ENCODE results near the gene APOBEC4. TPM values are rescaled to one million over a fixed set of nuclear protein-coding genes. Genes with fewer than 3 reads are reported as not detected.
"Not testable (repeated sequence)": the region's sequence is repeated elsewhere in the genome, so short reads cannot be mapped to it uniquely, and the experiment has no call there.

The APOBEC4 gene
- total and polyA plus RNA-seq, 3 donors from 2014 or later: 4.9 to 23.7 (median 5.0) TPM

- H3K27ac ChIP-seq: no peak overlapping the region
- H3K36me3 ChIP-seq (ENCODE audit: low read depth, missing control alignments): no peaks in the 10 kb centered on the region
- intact Hi-C loops (cut with DNase I; ENCODE audit: low total_unique reads): no loop called here
- no peaks in the 10 kb centered on the region for H3K9me3 ChIP-seq
- peak; percentile 75 for DNase-seq
- 54 to 61% methylated on average over 10 of the region's 10 CpGs for WGBS, 2 donors
- H3K4me3 ChIP-seq: no peak overlapping the region
- TF ChIP-seq POLR2A (IDR thresholded peaks at IDR 0.05) (no peak), CTCF (IDR thresholded peaks at IDR 0.05) (peak in 2 of 3 experiments; percentile 40 to 52)
- peaks cover 16% of the 10 kb centered on the region for H3K4me1 ChIP-seq
- no peaks in the 10 kb centered on the region for H3K27me3 ChIP-seq
These were observed 30.0 kb downstream of the APOBEC4 start for GRCh38 chr1:183622884-183623785.

GRCh38 chr1:183622013-183622412 lies 31.1 kb downstream of the APOBEC4 start:
- Histone ChIP-seq H3K4me1 (peaks cover 16% of the 10 kb centered on the region), H3K4me3 (no peak overlapping the region), H3K27me3 (no peaks in the 10 kb centered on the region), H3K36me3 (ENCODE audit: low read depth, missing control alignments) (no peaks in the 10 kb centered on the region), H3K27ac (no peak overlapping the region), H3K9me3 (no peaks in the 10 kb centered on the region)
- intact Hi-C loops (cut with DNase I; ENCODE audit: low total_unique reads): no loop called here
- DNase-seq: no peak
- 71 to 73% methylated on average over 1 of the region's 1 CpG for WGBS, 2 donors
- TF ChIP-seq POLR2A (IDR thresholded peaks at IDR 0.05) (no peak), CTCF (IDR thresholded peaks at IDR 0.05) (no peak)

GRCh38 chr1:183620311-183620710 lies 32.8 kb downstream of the APOBEC4 start:
- no peaks in the 10 kb centered on the region for H3K27me3 ChIP-seq
- no peaks in the 10 kb centered on the region for H3K36me3 ChIP-seq (ENCODE audit: low read depth, missing control alignments)
- no peak for TF ChIP-seq POLR2A (IDR thresholded peaks at IDR 0.05)
- TF ChIP-seq CTCF (IDR thresholded peaks at IDR 0.05): no peak
- H3K9me3 ChIP-seq: no peaks in the 10 kb centered on the region
- peaks cover 3% of the 10 kb centered on the region for H3K4me1 ChIP-seq
- DNase-seq: no peak
- no peak overlapping the region for H3K27ac ChIP-seq
- intact Hi-C loops (cut with DNase I; ENCODE audit: low total_unique reads): no loop called here
- 83 to 89% methylated on average over 2 of the region's 2 CpGs for WGBS, 2 donors
- H3K4me3 ChIP-seq: no peak overlapping the region

- H3K4me1 ChIP-seq: peaks cover 3% of the 10 kb centered on the region
- 78 to 85% methylated on average over 1 of the region's 1 CpG for WGBS, 2 donors
- no peak for TF ChIP-seq CTCF (IDR thresholded peaks at IDR 0.05)
- TF ChIP-seq POLR2A (IDR thresholded peaks at IDR 0.05): no peak
- no peaks in the 10 kb centered on the region for H3K27me3 ChIP-seq
- intact Hi-C loops (cut with DNase I; ENCODE audit: low total_unique reads): no loop called here
- no peak overlapping the region for H3K27ac ChIP-seq
- no peak overlapping the region for H3K4me3 ChIP-seq
- no peaks in the 10 kb centered on the region for H3K9me3 ChIP-seq
- DNase-seq: no peak
- no peaks in the 10 kb centered on the region for H3K36me3 ChIP-seq (ENCODE audit: low read depth, missing control alignments)
These were observed 33.3 kb downstream of the APOBEC4 start for GRCh38 chr1:183619781-183620180.

- H3K4me1 ChIP-seq; H3K9me3 ChIP-seq; H3K27ac ChIP-seq; H3K27me3 ChIP-seq; H3K4me3 ChIP-seq; H3K36me3 ChIP-seq (ENCODE audit: low read depth, missing control alignments); DNase-seq; intact Hi-C loops (cut with DNase I; ENCODE audit: low total_unique reads): not testable (repeated sequence)
- WGBS, 2 donors: 90 to 99% methylated on average over 5 of the region's 5 CpGs
These were observed 34.9 kb downstream of the APOBEC4 start for GRCh38 chr1:183618202-183618601.

- H3K36me3 ChIP-seq (ENCODE audit: low read depth, missing control alignments); H3K27ac ChIP-seq; H3K9me3 ChIP-seq; DNase-seq; H3K4me3 ChIP-seq; intact Hi-C loops (cut with DNase I; ENCODE audit: low total_unique reads); H3K27me3 ChIP-seq; H3K4me1 ChIP-seq: not testable (repeated sequence)
- 97 to 98% methylated on average over 3 of the region's 3 CpGs for WGBS, 2 donors
These were observed 40.1 kb downstream of the APOBEC4 start for GRCh38 chr1:183612975-183613374.
